Astrocyte (in vitro differentiated cells and primary cell): ENCODE data around the gene ABHD17A.

Experiments used
- CTCF ChIP-seq: IDR thresholded peaks from 2 replicates; pipeline ENCODE4 v1.5.1; 2011; ENCODE audit warnings: low read depth, mild to moderate bottlenecking, inconsistent platforms, low read length, moderate library complexity; ENCODE audit not compliant: insufficient read depth
- EZH2 ChIP-seq: IDR thresholded peaks from 2 replicates; pipeline ENCODE4 v1.6.1; 2012; ENCODE audit warnings: mild to moderate bottlenecking, low read length, inconsistent platforms; ENCODE audit not compliant: insufficient read depth

- no peak for TF ChIP-seq CTCF
- no peak for TF ChIP-seq EZH2
Measured at GRCh38 chr19:1862068-1862423, 23.2 kb downstream of the ABHD17A start.
